H9 (cell line): ENCODE data around the gene OR10G7. TPM values are rescaled to one million over a fixed set of nuclear protein-coding genes. Genes with fewer than 3 reads are reported as not detected.

Source experiments
- DNase-seq: peaks from one replicate; pipeline ENCODE4 v3.0.0-alpha.2; 2017
- H2AFZ ChIP-seq: one replicate; pipeline ENCODE4 v1.6.1; 2013; ENCODE audit warnings: mild to moderate bottlenecking, low read length, control low read depth, moderate library complexity
- H2AK5ac ChIP-seq: 2 replicates; pipeline ENCODE4 v1.6.1; 2013; ENCODE audit warnings: low read length, control low read depth, mixed read lengths; ENCODE audit not compliant: insufficient read length
- H2BK120ac ChIP-seq: one replicate; pipeline ENCODE4 v1.6.1; 2013; ENCODE audit warnings: low read depth, mild to moderate bottlenecking, low read length, control low read depth, inconsistent platforms; ENCODE audit not compliant: poor library complexity, severe bottlenecking
- H2BK12ac ChIP-seq: 2 replicates; pipeline ENCODE4 v1.6.1; 2013; ENCODE audit warnings: low read length, control low read depth, mixed read lengths, low read depth; ENCODE audit not compliant: insufficient read length
- H2BK15ac ChIP-seq: 2 replicates; pipeline ENCODE4 v1.6.1; 2013; ENCODE audit warnings: low read depth, low read length, control low read depth
- H2BK20ac ChIP-seq: one replicate; pipeline ENCODE4 v1.6.1; 2013; ENCODE audit warnings: low read depth, mild to moderate bottlenecking, low read length, control low read depth, inconsistent platforms; ENCODE audit not compliant: poor library complexity, severe bottlenecking
- H2BK5ac ChIP-seq: 2 replicates; pipeline ENCODE4 v1.6.1; 2013; ENCODE audit warnings: low read length, control low read depth, mixed read lengths; ENCODE audit not compliant: insufficient read length
- H3K14ac ChIP-seq: 2 replicates; pipeline ENCODE4 v1.6.1; 2013; ENCODE audit warnings: low read length, control low read depth; ENCODE audit not compliant: insufficient read depth
- H3K18ac ChIP-seq: 2 replicates; pipeline ENCODE4 v1.6.1; 2013; ENCODE audit warnings: low read depth, mild to moderate bottlenecking, mixed read lengths, low read length, control low read depth; ENCODE audit not compliant: insufficient read length
- H3K23ac ChIP-seq: 2 replicates; pipeline ENCODE4 v1.6.1; 2013; ENCODE audit warnings: low read length, control low read depth, mixed read lengths, low read depth; ENCODE audit not compliant: insufficient read length
- H3K23me2 ChIP-seq: 2 replicates; pipeline ENCODE4 v1.6.1; 2013; ENCODE audit warnings: low read depth, mild to moderate bottlenecking, mixed read lengths, low read length, control low read depth; ENCODE audit not compliant: insufficient read length, poor library complexity, severe bottlenecking
- H3K27ac ChIP-seq: 2 replicates; pipeline ENCODE4 v1.5.1; 2013; ENCODE audit warnings: low read length, control low read depth, mixed read lengths, low read depth; ENCODE audit not compliant: insufficient read length
- H3K27me3 ChIP-seq: 2 replicates; pipeline ENCODE4 v1.6.1; 2013; ENCODE audit warnings: low read length, control low read depth, inconsistent platforms; ENCODE audit not compliant: insufficient read depth
- H3K4ac ChIP-seq: 2 replicates; pipeline ENCODE4 v1.6.1; 2013; ENCODE audit warnings: low read depth, mild to moderate bottlenecking, control low read depth, inconsistent platforms, low read length, moderate library complexity
- H3K4me1 ChIP-seq: 2 replicates; pipeline ENCODE4 v1.6.1; 2013; ENCODE audit warnings: low read length, control low read depth, inconsistent platforms; ENCODE audit not compliant: insufficient read depth
- H3K4me2 ChIP-seq: 2 replicates; pipeline ENCODE4 v1.6.1; 2013; ENCODE audit warnings: low read length, control low read depth, mixed read lengths; ENCODE audit not compliant: insufficient read length, insufficient read depth
- H3K56ac ChIP-seq: 2 replicates; pipeline ENCODE4 v1.6.1; 2013; ENCODE audit warnings: low read depth, mild to moderate bottlenecking, mixed read lengths, low read length, control low read depth; ENCODE audit not compliant: insufficient read length
- H3K79me1 ChIP-seq: 2 replicates; pipeline ENCODE4 v1.6.1; 2013; ENCODE audit warnings: low read depth, mild to moderate bottlenecking, moderate library complexity, low read length, control low read depth, inconsistent platforms; ENCODE audit not compliant: insufficient read depth, poor library complexity, severe bottlenecking
- H3K79me2 ChIP-seq: 2 replicates; pipeline ENCODE4 v1.6.1; 2013; ENCODE audit warnings: low read length, control low read depth, inconsistent platforms; ENCODE audit not compliant: insufficient read depth
- H3K9ac ChIP-seq: 2 replicates; pipeline ENCODE4 v1.6.1; 2013; ENCODE audit warnings: low read length, control low read depth, mixed read lengths; ENCODE audit not compliant: insufficient read length; ENCODE audit errors: extremely low read depth
- H3K9me3 ChIP-seq: one replicate; pipeline ENCODE4 v1.6.1; 2013; ENCODE audit warnings: low read depth, low read length, inconsistent platforms; ENCODE audit not compliant: control insufficient read depth
- H3T11ph ChIP-seq: one replicate; pipeline ENCODE4 v1.6.1; 2013; ENCODE audit warnings: mild to moderate bottlenecking, low read length, control low read depth, inconsistent platforms
- H4K20me1 ChIP-seq: one replicate; pipeline ENCODE4 v1.6.1; 2013; ENCODE audit not compliant: control insufficient read depth, insufficient read length, insufficient read depth
- H4K5ac ChIP-seq: 2 replicates; pipeline ENCODE4 v1.6.1; 2013; ENCODE audit warnings: low read depth, mild to moderate bottlenecking, mixed read lengths, low read length, control low read depth; ENCODE audit not compliant: insufficient read length
- H4K8ac ChIP-seq: replicated peaks from 2 replicates; pipeline ENCODE4 v1.6.1; 2013; ENCODE audit warnings: low read length, control low read depth, mixed read lengths, low read depth; ENCODE audit not compliant: insufficient read length
- H4K91ac ChIP-seq: 2 replicates; pipeline ENCODE4 v1.6.1; 2013; ENCODE audit warnings: low read depth, mild to moderate bottlenecking, moderate library complexity, mixed read lengths, low read length, control low read depth; ENCODE audit not compliant: insufficient read length
- H3K27ac Mint-ChIP-seq, 3 experiments: 2 replicates in 2 of 3; 3 replicates in 1 of 3; pipeline ENCODE4 v1.8.0; 2020 to 2021; ENCODE audit warnings: mixed read lengths in 3 of 3, mild to moderate bottlenecking in 1 of 3, moderate library complexity in 1 of 3
- H3K27me3 Mint-ChIP-seq: 2 replicates; pipeline ENCODE4 v1.8.0; 2021; ENCODE audit warnings: low read depth, mild to moderate bottlenecking, moderate library complexity, mixed read lengths
- H3K36me3 Mint-ChIP-seq, 3 experiments: 2 replicates in 2 of 3; 3 replicates in 1 of 3; pipeline ENCODE4 v1.8.0; 2020 to 2021; ENCODE audit warnings: low read depth in 3 of 3, mixed read lengths in 3 of 3; ENCODE audit not compliant: insufficient read depth in 1 of 3
- H3K4me1 Mint-ChIP-seq, 2 experiments: 2 replicates each; pipeline ENCODE4 v1.8.0; 2020; ENCODE audit warnings: mixed read lengths in 2 of 2
- H3K4me3 Mint-ChIP-seq, 2 experiments: 2 replicates in 1 of 2; 3 replicates in 1 of 2; pipeline ENCODE4 v1.8.0; 2020 to 2021; ENCODE audit warnings: mild to moderate bottlenecking in 2 of 2, mixed read lengths in 2 of 2, moderate library complexity in 1 of 2
- H3K9me3 Mint-ChIP-seq, 2 experiments: 2 replicates in 1 of 2; 3 replicates in 1 of 2; pipeline ENCODE4 v1.8.0; 2020; ENCODE audit warnings: mild to moderate bottlenecking in 2 of 2, mixed read lengths in 2 of 2, moderate library complexity in 1 of 2
- CTCF ChIP-seq: fragments of 200-600 bp; sonication (generic); conservative IDR thresholded peaks from 3 replicates; pipeline ENCODE4 v1.8.0; 2021; ENCODE audit warnings: antibody characterized with exemption, mild to moderate bottlenecking
- whole genome bisulfite sequencing: extraction: QIAGEN DNeasy Blood & Tissue Kit; methylation state at CpG from one replicate; pipeline ENCODE4 v1.1.7; 2013; ENCODE audit warnings: missing lambda C conversion rate, low lambda C conversion rate, mixed read lengths; ENCODE audit not compliant: insufficient read length; ENCODE audit errors: extremely low coverage; 5-methylcytosine and 5-hydroxymethylcytosine counted together
- total RNA-seq: library from RNA; stranded (reverse); gene quantifications from 2 replicates; pipeline ENCODE4 v1.2.1, GENCODE V29; 2021

The OR10G7 gene
- total RNA-seq, 1 experiment from 2014 or later: not detected

- H3K56ac ChIP-seq: no peak overlapping the region
- no peaks in the 10 kb centered on the region for H3K36me3 Mint-ChIP-seq
- H3K27me3 Mint-ChIP-seq: no peaks in the 10 kb centered on the region
- H3K9me3 ChIP-seq: no peaks in the 10 kb centered on the region
- no peak overlapping the region for H3K23ac ChIP-seq
- no peak overlapping the region for H4K91ac ChIP-seq
- no peak overlapping the region for H2BK15ac ChIP-seq
- H3K27ac Mint-ChIP-seq: no peak overlapping the region
- H2BK20ac ChIP-seq: no peak overlapping the region
- H3K9ac ChIP-seq: no peak overlapping the region
- no CpG with 5 or more reads among the region's 3 CpGs for WGBS
- H2BK12ac ChIP-seq: no peak overlapping the region
- no peak for TF ChIP-seq CTCF
- no peak overlapping the region for H3K4me3 Mint-ChIP-seq
- DNase-seq: no peak
- no peaks in the 10 kb centered on the region for H4K20me1 ChIP-seq
- no peaks in the 10 kb centered on the region; a peak in 1 of 5 replicates for H3K9me3 Mint-ChIP-seq
- no peak overlapping the region for H2AK5ac ChIP-seq
- H3K27me3 ChIP-seq: no peaks in the 10 kb centered on the region
- H2BK5ac ChIP-seq: no peak overlapping the region
- no peak overlapping the region for H3K14ac ChIP-seq
- H3K4ac ChIP-seq: no peak overlapping the region
- H2BK120ac ChIP-seq: no peak overlapping the region
- no peaks in the 10 kb centered on the region for H3K79me2 ChIP-seq
- no peaks in the 10 kb centered on the region for H3K79me1 ChIP-seq
- H3K23me2 ChIP-seq: no peaks in the 10 kb centered on the region
- no peak overlapping the region for H4K5ac ChIP-seq
- no peak overlapping the region for H3K27ac ChIP-seq
- no peak overlapping the region for H3K4me2 ChIP-seq
- H3K4me1 ChIP-seq: no peaks in the 10 kb centered on the region; the same call in 1 of the 2 replicates
- no peak overlapping the region for H2AFZ ChIP-seq
- H3K4me1 Mint-ChIP-seq: peaks cover 0 to 12% of the 10 kb centered on the region in 2 experiments; a peak in 2 of 4 replicates
- H4K8ac ChIP-seq: no peak overlapping the region
- no peak overlapping the region for H3T11ph ChIP-seq
- H3K18ac ChIP-seq: no peak overlapping the region
Measured at GRCh38 chr11:124081483-124081882, 40.4 kb upstream of the OR10G7 start.
